SKM-1 treated with dmso at 0.1 percent for 144 hours (cell line): ENCODE measurements around the gene GRIN3B.

Experiments used
- DNase-seq: peaks from one replicate; lab custom pipeline; 2025; ENCODE audit not compliant: unreplicated experiment; lab: John Stamatoyannopoulos, UW

GRIN3B gene

DNA sequence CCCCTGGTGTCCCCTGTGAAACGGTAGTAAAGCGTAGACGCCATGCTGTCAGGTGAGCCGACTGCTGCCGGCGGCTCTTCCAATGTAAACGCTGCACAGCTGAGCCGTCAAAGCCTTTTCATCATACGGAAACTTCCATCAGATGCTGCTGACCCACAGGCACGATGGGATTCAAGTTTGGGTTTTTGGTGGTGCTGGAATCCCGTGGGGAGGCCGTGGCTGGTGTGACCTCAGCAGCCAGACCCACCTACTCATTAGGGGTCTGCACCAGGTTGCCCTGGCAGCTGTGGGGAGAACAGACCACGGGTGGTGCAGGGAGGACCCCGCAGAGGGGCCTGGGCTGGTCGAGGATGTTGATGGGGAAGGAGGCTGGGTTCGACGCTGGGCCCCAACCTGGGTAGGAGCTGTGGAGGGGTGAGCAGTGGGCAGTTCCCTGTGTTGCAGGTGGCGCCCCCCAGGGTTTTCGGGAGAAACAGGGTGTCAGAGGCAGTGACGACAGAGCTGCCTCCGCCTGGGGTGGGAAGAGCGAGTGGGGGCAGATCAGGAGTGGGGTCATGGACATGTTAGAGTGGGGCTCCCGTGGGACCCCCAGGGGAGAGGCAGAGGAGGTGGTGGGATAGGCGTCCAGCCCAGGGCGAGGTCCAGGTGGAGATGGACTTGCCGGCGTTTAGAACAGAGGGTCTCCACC is 6.6 kb downstream of the GRIN3B start:
- DNase-seq = no peak

DNA sequence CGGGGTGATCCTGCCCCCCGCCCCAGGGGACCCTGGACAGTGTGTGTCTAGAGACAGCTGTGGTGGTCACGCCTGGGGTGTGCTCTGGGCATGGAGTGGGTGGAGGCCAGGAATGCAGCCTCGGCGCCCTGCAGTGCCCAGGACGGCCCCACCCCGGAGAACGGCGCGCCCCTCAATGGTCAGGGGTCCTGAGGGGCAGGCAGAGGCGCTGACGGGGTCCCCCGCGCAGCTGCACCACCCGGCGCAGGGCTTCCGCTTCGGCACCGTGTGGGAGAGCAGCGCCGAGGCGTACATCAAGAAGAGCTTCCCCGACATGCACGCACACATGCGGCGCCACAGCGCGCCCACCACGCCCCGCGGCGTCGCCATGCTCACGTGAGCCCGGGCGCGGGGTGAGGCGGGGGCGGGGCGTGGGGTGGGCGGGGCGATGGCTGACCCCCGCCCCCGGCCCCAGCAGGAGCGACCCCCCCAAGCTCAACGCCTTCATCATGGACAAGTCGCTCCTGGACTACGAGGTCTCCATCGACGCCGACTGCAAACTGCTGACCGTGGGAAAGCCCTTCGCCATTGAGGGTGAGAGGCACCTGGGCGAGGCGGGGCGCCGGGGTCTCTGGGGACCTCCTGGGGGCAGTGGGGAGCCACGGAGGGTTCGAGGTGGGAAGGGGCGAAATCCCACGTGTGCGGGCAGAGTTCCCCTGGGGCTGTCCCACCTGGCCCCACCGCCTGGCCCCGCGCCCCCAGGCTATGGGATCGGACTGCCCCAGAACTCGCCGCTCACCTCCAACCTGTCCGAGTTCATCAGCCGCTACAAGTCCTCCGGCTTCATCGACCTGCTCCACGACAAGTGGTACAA is 7.4 kb downstream of the GRIN3B start:
- no peak for DNase-seq

DNA sequence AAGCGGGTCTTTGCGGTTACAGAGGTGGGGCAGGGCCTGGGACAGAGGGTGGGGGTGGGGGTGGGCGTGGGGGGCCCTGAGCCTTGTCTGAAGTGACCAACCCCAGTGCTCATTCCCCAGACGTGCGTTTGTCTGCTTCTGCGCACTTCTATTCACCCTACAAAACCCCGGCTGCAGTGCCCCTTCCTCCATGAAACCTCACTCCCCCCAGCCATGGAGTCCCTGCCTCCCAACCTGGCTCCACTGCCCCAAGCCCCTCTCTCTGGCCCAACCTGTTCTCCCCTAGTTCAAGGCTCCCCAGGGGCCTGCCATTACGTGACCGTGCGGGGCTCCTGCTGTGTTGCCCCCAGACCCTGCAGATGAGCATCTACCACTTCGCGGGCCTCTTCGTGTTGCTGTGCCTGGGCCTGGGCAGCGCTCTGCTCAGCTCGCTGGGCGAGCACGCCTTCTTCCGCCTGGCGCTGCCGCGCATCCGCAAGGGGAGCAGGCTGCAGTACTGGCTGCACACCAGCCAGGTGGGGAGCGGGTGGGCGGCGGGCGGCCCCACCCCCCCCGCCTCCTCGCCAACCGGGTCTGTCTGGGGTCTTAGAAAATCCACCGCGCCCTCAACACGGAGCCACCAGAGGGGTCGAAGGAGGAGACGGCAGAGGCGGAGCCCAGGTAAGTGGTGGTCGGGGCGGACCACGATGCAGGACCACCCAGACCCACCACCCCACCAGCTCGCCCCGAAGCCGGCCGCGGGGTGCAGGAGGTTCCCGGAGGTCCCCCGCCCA is 8.2 kb downstream of the GRIN3B start:
- no peak for DNase-seq

DNA sequence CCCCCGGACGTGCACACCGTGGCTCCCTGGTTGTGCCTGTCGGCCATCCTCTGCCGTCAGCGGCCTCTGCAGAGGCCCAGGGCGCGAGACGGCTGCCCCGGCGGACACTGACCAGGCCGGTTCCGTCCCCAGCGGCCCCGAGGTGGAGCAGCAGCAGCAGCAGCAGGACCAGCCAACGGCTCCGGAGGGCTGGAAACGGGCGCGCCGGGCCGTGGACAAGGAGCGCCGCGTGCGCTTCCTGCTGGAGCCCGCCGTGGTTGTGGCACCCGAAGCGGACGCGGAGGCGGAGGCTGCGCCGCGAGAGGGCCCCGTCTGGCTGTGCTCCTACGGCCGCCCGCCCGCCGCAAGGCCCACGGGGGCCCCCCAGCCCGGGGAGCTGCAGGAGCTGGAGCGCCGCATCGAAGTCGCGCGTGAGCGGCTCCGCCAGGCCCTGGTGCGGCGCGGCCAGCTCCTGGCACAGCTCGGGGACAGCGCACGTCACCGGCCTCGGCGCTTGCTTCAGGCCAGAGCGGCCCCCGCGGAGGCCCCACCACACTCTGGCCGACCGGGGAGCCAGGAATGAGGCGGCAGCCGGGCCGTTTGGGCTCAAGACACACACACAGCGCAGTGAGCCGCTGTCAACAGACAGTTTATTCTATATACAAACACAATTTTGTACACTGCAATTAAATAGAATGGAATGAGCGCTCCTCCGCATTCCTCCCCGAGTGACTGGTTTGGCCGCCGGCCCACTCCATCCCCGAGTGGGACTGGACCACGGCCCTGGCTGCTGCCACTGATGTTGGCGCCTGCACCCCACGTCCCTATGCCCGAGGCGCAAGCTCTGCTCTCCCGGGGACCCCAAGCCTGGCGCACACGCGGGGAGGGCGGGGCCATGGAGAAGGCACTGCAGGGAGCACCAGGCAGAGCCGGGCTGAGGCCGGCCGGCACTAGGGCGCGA is 9.1 kb downstream of the GRIN3B start:
- no peak for DNase-seq

DNA sequence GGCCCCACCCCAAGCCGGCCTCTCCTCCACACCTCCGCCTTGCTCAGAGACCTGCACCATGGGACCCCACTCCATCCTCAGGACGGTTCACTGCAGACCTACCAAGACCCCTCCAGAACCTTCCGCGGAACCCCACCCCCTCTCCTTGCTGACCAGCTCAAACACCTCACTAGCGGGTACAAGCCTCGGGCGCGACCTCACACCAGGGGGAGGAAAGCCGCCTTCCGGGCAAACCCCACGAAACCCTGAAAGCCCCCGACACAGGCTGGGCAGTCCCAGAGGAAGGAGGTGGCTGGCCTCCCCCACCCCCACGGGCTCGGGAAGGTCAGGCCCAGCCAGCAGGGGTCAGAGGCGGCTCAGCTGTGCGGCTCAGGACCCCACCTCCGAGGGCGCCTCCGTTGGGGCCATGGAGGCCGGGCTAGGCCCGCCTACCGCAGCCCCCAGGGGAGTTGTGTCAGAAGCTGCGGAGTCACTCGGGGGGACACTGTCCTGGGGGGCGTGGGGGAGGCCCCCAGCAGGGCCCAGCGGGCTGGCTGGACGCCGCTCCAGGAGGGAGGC is 9.8 kb downstream of the GRIN3B start:
- DNase-seq = no peak

DNA sequence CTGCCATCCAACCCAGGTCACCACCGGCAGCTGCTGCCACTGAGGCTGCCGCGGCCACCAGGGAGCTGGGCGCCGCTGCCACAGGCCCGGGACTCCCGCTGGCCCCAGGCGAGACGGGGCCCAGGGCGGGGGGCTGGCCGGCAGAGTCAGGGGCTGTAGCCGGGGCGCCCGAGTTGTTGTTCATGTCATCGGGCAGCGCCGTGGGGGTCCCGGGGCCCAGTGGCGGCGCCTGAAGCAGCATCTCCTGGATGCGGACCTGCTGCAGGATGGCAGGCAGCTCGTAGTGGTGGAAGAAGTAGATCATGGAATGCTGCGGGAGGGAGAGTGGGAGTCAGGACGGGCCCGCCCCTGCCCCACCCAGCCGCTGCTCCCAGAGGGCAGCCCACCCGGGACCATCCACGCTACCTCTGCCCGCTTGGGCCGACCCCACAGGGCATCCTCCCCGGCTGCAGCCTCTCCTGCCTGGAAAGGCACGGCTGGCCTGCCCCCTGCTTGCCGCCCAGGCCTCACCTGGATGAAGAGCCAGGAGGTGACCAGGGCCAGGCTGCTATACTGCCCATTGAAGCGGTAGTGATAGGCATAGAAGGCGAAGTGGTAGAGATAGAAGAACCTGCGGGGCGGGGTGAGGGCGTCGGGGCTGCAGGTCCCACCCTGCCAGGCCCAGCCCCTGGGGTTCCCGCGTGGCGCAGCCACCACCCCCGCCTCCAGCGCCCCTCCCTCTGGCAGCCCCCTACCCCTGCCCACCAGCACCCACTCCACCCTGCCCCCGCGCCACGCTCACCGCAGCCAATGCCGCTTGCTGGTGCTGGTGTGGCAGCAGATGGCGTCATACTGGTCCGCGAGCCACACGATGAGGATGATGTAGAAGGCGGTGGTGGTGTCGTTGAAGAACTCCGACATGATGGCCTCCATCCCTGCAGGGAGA is 10.6 kb downstream of the GRIN3B start:
- no peak for DNase-seq

DNA sequence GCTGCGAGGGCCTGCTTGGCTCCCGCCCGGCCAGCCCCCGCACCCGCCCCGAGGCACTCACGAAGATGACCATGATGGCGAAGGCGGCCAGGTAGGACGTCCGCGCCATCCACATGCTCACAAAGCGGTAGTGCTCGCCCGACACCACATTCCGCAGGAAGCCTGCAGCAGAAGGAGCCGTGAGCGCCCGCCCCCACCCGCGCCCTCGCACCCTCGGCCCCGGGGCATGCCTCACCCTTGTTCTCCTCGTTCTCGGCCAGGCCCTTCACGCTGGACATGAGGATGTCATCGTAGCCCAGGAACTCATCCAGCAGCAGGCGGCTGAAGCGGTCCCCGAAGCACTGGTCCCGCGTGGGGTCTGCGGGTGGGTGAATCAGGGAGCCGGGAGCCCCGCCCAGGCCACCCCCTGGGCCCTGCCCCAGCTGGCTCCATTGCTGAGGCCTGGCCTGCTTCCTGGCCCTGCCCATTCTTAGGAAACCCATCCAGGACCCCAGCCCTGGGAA is 11.7 kb downstream of the GRIN3B start:
- no peak for DNase-seq

DNA sequence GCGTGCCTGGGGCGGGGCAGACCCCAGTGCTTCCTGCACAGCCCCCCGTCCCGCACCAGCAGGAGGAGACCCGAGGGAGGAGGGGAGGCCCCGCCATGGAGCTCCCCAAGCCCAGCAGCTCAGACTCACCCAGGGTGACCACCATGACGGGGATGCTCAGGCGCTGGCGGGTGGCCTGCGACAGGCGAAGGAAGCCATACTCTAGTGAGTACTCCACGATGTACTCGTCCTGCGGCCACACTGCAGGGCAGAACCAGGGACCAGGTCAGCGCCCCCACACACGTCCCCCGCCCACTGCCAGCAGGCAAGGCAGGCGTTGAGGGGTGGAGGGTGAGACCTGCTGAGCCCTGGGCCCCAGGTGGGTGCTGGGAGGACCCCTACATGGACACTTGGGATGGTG is 12.1 kb downstream of the GRIN3B start:
- no peak for DNase-seq

DNA sequence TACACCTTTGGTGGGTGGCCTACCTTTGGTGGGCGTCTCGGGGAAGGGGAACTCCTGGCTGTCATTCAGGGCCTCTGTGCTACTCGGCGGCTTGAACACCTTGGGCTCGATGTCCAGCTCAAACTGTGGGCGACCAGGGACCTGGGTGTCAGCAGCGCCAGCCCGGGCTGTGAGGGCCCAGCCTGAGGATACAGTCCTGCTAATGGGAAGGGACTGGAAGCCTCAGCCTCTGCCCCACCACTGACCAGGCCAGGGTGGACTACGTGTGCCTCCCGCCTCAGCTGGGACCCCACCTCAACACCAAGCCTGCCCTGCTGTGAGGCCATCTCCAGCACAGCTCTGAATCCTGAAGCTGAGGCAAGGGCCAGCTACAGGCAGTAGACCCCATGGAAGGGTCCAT is 13.0 kb downstream of the GRIN3B start:
- no peak for DNase-seq

DNA sequence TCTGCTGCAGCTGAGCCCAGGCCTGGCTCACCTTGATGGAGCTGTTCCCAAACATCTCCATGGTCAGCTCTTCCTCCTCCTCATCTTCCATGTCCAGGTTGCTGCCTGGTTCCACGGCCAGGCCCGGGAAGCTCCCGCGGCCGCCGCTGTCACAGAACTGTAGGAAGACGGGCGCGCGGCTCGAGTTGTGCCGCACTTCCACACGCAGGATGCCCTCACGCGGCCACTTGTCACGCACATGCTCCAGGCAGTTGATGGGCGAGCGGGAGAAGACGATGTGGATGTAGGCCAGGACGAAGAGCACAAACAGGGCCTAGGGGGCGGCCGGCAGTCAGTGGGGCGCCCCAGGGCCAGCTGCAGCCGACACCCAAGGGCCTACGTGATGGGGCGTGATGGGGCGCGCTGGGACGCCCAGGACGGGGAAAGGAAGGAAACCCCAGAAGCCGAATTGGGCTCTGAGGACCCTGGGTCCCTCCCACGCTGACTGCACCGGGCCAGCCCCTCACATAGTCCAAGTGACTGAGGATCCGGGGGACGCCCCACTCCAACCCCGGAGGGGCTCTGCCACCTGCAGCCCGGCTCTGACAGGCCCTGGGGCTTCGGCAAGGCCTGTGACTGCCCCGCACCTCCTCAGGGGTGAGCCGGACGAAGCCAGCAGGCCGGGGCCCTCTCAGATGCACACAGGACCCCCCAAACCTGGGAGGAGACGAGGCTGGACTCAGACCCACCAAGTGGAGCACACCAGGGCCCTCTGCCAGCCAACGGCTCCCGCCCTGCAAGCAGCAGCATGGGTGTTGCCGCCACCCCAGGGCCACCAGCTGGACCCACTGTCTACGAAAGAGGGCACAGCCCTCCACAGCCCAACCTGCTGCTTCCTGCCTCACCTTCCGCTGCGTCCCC is 14.2 kb downstream of the GRIN3B start:
- DNase-seq = no peak

DNA sequence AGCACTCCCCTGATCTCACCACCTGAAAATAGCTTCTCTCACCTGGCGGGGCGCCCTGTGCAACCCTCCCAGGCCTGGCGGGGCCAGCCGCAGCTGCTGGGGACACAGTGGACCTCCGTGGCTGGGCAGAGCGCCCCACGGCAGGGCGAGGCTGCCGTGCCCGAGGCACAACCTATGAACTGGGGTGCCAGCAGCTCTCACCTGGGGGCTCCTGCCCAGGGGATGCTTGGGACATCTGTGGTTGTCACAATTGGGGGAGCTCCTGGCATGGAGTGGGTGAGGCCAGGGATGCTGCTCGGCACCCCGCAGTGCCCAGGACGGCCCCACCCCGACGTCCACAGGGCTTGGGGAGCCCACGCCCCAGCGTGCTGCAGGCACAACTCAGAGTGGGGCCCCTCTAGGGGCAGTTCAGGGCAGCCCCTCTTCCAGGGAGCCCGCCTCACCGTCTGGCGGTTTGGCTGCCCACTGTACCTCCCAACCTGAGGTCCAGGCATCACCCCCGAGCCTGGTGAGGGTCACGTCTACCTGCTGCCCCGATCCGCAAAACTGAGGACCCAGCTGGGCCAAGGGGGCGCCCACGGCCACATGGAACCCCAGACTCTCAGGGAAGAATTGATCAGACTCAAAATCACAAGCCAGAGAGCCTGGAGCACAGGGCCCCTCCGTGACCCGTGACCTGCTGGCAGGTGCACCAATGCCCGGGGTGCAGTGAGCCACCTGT is 15.0 kb downstream of the GRIN3B start:
- DNase-seq = no peak

DNA sequence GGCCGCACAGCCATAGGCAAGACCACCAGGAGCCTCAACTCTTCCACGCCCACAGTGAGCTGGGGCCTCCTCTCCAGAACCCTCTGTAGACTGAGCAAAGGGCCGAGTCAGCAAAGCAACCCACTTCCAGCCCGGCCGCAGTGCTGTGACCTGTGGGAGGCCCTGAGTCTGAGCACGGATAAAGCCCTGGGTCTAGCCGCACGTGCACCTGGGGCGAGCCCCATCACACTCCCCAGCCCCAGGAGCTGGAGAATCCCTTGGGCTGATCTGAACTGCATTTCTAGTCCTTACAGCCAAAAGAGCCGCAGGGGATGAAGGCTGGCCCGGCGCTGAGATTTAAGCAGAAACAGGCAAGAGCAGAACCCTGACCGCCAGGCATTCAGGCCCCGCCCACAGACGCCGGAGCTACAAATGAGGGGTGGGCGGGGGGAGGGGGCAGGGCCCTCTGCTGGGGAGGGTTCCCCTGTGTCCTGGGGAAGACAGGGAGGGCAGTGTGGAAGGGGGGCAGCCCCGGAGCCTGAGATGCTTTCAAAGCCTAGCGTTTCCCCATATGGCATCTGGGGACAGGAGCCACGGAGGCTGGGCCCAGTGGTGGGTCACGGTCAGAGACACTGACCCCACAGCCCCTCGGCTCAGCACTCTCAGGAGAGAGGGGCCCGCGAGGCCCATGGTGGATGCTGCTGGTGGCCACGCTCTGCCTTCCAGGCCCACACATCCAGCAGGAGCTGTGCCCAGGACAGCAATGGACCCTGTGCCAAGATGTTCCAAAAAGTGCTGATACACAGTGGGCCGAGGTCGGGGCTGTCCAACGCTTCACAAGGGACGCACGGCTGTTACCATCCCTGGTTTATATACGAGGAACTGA is 15.8 kb downstream of the GRIN3B start:
- no peak for DNase-seq

DNA sequence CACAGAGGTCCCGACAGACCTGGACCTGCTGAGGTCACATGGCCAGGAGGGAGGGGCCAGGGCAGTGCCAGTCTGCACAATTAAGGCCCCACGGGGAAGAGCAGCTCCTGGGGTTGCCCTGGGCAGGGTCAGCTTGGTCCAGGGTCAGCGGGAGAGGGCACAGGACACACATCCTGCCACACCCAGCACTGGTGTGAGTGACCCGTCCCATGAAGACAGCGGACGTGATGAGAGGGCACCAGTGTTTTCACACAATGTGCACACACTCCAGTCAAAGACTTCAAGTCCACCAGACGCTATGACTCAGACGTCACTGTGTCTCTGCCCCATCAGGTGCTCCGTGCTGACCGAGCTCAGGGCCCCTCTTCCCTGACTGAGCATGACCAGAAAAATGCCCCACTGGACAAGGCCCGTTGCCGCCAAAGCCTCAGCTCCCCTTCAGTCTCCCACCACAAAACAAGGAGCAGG is 16.5 kb downstream of the GRIN3B start:
- DNase-seq = no peak

DNA sequence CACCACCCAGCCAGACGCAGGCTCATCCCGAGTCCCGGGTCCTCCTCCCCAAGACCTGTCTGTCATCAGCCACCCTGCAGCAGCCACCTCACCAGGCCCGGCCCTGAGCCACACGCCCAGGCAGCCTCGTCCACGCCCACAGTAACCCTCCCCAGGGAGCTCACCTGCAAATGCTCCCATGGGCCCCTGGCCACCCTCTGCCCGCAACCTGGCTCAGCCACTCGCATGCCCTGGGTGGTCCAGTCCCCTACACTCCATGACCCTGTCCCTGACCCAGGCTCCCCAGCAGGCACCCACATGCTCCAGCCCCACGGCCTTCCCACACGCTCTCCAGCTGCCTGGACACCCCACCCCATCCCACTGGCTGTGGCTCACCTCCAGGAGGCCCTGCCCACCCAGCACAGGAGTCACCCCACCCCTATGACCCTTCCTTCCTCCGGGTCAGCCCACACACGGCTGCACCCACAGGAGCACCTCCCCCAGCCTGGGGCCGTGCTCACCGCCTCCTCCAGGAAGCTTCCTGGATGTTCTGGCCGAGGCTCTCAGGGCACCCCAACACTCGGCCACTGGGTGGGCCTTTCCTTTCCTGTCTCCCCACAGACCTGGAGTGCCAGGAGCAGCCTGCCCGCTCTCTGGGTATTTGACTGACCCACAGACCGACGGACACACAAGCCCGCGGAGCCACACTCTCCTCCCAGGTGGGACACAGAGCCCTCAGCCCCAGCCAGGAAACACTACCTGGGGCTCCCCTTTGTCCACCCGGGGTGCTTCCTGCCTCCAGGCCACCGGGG is 17.1 kb downstream of the GRIN3B start:
- no peak for DNase-seq

DNA sequence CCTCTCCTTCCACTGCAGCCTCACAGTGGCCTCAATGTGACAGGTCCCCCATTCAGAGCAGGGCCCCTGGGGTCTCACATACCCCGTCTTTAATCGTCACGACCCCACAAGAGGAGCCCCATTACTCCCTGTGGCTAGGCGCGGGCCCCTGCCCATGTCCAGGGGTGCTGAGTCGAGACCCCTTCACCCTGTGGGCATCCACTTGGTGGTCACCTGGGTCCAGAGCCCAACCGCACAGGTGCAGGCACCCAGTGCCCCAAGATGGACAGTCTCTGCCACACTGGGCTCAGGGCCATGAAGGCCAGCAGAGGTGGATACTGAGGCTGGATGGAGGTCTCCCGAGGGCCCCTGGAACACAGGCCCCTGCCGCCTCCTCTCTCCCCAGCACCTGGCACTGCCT is 17.7 kb downstream of the GRIN3B start:
- no peak for DNase-seq

DNA sequence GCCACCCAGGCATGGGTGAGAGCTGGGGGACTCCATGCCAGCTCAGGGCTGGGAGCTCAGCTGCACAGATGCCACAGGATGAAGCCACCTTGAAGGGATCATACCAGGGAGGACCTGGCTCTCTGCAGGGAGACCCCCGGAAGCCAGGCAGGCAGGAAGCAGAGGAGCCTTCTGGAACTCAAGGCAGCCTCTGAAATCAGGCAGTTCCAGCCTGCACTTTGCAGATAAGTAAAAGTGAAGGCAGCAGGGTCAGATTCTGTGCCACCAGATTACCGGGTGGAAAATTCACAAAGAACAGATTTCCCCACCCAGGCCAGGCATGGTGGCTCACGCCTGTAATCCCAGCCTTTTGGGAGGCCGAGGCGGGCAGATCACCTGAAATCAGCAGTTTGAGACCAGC is 18.2 kb downstream of the GRIN3B start:
- no peak for DNase-seq
